ENCODE measurements around the gene CLEC2B.

CLEC2B gene

DNA sequence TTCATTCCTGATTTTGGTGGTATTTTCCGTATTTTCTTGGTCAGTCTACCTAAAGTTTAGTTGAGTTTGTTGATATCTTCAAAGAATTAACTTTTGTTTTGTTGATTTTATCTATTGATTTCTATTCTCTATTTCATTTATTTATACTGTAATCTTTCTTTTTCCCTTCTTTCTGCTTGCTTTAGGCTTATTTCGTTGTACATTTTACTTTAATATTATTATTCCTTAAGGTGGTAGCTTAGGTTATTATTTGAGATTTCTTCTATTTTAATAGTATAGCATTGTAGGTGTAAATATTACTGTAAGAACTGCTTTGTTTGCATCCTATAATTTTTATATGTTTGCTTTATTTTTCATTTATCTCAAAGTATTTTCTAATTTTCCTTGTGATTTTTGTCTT is 63.3 kb downstream of the CLEC2B start:
- H3K4me3 ChIP-seq (ENCODE audit: low read length), result no peak overlapping the region
- no peaks in the 10 kb centered on the region for H3K36me3 ChIP-seq (ENCODE audit: insufficient read depth, low read length)
- H3K27ac ChIP-seq (ENCODE audit: low read depth, low read length), result no peak overlapping the region
- H3K4me1 ChIP-seq (ENCODE audit: insufficient read depth, low read length), result no peaks in the 10 kb centered on the region
- H3K27me3 ChIP-seq (ENCODE audit: insufficient read depth, low read length), result no peaks in the 10 kb centered on the region
- no peak overlapping the region for H3K9ac ChIP-seq (ENCODE audit: low read depth, low read length)
- WGBS, result no CpG with 5 or more reads among the region's 2 CpGs
- H3K9me3 ChIP-seq (ENCODE audit: insufficient read depth, low read depth, low read length), result no peaks in the 10 kb centered on the region
